ENCODE data around the gene UBN2. TPM values are rescaled to one million over a fixed set of nuclear protein-coding genes. Genes with fewer than 3 reads are reported as not detected.

The UBN2 gene
- total RNA-seq, 4 donors from 2014 or later = 18.0 to 46.2 (median 22.6) TPM

DNA sequence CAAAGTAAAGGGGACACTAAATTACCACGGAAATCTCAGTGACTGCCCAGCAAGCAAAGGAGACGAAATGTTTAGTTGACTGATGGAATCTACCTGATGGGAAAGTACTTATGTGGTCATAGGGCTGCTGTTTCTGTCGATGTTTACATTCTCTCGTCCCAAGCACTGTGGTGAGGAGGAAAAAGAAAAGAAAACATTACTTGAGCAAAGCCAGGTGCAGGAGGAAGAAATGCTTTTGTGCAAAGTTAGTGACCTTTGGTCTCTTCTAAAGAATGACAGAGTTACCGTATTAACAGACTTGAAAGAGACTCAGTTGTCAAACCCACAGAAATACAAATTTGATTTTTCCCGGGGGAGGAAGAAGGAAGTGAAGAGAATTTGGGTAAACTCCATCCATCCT, 66.8 kb downstream of the UBN2 start:
- peaks cover 0 to 25% (median 0%) of the 10 kb centered on the region in 3 donors for H3K36me3 ChIP-seq
- peak overlapping the region in 2 of 4 donors; percentile 14 to 47 for H3K27ac ChIP-seq
- TF ChIP-seq, protein P1, sequence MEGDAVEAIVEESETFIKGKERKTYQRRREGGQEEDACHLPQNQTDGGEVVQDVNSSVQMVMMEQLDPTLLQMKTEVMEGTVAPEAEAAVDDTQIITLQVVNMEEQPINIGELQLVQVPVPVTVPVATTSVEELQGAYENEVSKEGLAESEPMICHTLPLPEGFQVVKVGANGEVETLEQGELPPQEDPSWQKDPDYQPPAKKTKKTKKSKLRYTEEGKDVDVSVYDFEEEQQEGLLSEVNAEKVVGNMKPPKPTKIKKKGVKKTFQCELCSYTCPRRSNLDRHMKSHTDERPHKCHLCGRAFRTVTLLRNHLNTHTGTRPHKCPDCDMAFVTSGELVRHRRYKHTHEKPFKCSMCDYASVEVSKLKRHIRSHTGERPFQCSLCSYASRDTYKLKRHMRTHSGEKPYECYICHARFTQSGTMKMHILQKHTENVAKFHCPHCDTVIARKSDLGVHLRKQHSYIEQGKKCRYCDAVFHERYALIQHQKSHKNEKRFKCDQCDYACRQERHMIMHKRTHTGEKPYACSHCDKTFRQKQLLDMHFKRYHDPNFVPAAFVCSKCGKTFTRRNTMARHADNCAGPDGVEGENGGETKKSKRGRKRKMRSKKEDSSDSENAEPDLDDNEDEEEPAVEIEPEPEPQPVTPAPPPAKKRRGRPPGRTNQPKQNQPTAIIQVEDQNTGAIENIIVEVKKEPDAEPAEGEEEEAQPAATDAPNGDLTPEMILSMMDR (IDR thresholded peaks at IDR 0.05) = no peak
- TF ChIP-seq POLR2A (IDR thresholded peaks at IDR 0.05) = no peak
- H3K27me3 ChIP-seq = no peaks in the 10 kb centered on the region
- H3K4me3 ChIP-seq = no peak overlapping the region
- H3K4me1 ChIP-seq = peaks cover 0 to 9% (median 0%) of the 10 kb centered on the region in 4 donors
- DNase-seq = no peak
- H3K9me3 ChIP-seq = no peaks in the 10 kb centered on the region

DNA sequence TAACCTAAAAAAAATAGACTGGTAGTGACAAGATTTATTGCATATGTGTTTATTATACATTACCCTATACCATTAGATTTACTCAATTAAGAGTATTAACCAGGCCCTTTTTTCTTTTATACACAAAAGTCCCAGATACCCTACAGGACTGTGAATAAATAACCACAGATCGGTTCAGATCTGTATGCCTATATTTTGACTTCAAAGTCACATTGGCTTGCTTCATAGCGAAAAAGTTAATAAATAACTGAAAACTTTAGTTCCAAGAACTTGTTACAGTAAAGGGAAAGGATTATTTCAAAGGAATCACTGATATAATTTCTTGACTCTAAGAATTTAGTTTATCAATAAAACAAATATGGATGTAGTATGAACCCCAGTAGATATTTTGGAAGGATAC, 68.3 kb downstream of the UBN2 start:
- no peaks in the 10 kb centered on the region for H3K27me3 ChIP-seq

DNA sequence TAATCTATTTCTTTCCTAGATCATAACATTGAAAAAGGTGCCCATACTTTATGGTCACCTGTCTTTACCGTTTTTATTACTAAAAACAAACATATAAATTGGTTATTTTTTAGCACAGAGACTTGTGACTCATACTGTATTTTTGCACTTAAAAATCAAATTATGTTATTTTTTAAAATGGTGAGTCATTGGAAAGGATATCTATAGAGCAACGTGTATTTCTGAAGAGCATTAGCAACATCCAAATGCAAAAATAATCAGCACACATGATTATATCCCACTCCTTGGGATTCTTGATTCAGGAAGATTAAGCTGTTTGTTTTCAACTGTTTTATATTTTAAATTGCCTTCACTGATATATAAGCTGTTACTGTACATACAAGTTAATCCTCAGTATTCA, 69.4 kb downstream of the UBN2 start:
- DNase-seq = no peak
- TF ChIP-seq, protein P1 (IDR thresholded peaks at IDR 0.05) = no peak
- TF ChIP-seq POLR2A (IDR thresholded peaks at IDR 0.05) = no peak
- Histone ChIP-seq H3K4me1 (peaks cover 0 to 3% (median 0%) of the 10 kb centered on the region in 4 donors), H3K27me3 (no peaks in the 10 kb centered on the region), H3K27ac (no peak overlapping the region), H3K36me3 (peaks cover 0 to 9% (median 0%) of the 10 kb centered on the region in 3 donors), H3K9me3 (no peaks in the 10 kb centered on the region), H3K4me3 (no peak overlapping the region)

More for the DNA sequence above, 68.3 kb downstream of the UBN2 start:
- TF ChIP-seq, protein P1 (IDR thresholded peaks at IDR 0.05) = no peak
- no peak for TF ChIP-seq POLR2A (IDR thresholded peaks at IDR 0.05)
- DNase-seq = no peak
- Histone ChIP-seq H3K36me3 (peaks cover 0 to 14% (median 0%) of the 10 kb centered on the region in 3 donors), H3K4me1 (peaks cover 0 to 9% (median 0%) of the 10 kb centered on the region in 4 donors), H3K4me3 (no peak overlapping the region), H3K9me3 (no peaks in the 10 kb centered on the region), H3K27ac (no peak overlapping the region)

DNA sequence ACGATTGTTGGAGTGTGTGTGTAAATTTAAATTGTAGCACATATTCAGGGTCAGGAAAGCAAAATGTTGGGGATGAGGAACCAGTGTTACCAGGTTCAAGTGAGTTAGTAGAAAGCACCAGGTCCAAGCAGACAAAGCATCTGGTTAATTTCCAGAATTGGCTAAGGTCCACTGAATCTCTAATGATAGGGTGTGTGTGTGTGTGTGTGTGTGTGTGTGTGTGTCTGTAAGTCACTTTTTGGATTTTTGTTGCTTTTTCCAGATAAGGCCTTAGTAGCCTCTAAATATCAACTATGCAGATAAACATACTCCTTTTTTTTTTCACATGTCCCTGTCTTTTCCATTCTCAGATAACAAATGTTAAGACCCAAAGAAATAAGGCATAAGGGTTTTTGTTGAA, 73.5 kb downstream of the UBN2 start:
- Histone ChIP-seq H3K4me1 (no peaks in the 10 kb centered on the region), H3K4me3 (no peak overlapping the region), H3K27me3 (no peaks in the 10 kb centered on the region), H3K9me3 (no peaks in the 10 kb centered on the region), H3K36me3 (no peaks in the 10 kb centered on the region), H3K27ac (no peak overlapping the region)
- no peak for DNase-seq
- no peak for TF ChIP-seq POLR2A (IDR thresholded peaks at IDR 0.05)
- TF ChIP-seq, protein P1 (IDR thresholded peaks at IDR 0.05) = no peak

DNA sequence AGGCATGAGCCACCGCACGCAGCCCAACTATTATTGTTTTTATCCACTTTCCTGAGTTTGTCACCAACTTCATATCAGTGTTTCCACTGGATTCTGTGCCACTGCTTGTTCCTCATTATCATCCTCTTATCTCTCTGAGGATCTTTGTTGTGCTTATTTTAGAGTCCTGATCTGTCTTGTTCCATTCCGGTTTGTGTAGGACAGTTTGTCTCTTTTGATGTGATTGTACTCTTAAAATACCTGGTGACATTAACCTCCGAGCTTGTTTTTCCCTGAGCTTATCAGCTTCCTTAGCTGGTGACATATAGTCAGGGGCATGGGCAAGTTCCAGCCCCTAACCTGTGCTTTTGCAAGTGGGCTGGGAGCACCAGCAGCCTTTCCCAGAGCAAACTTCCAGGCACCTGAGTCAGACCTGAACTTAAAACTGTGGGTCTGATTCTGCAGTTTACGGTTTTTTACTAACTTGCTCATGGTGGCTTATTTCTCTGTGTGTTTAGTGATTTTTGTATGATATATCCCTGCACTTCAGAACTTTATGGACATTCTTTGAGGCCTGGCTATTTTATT, 87.0 kb downstream of the UBN2 start:
- no peaks in the 10 kb centered on the region for H3K27me3 ChIP-seq
- TF ChIP-seq POLR2A (IDR thresholded peaks at IDR 0.05) = no peak
- TF ChIP-seq, protein P1 (IDR thresholded peaks at IDR 0.05) = no peak

More for the DNA sequence above, 87.0 kb downstream of the UBN2 start:
- Histone ChIP-seq H3K4me3 (no peak overlapping the region), H3K27ac (no peak overlapping the region), H3K4me1 (no peaks in the 10 kb centered on the region), H3K9me3 (no peaks in the 10 kb centered on the region), H3K36me3 (no peaks in the 10 kb centered on the region)
- DNase-seq = no peak

All from Peyer's patch (tissue), 4 donors.